ENCODE results near the gene IL2.

GRCh38 chr4:122476745-122477144 is 20.2 kb upstream of the IL2 start:
- TF ChIP-seq CTCF (IDR thresholded peaks at IDR 0.05; ENCODE audit: low read depth, low read length, poor library complexity, severe bottlenecking) (no peak), EZH2phosphoT487 (IDR thresholded peaks at IDR 0.05; ENCODE audit: borderline replicate concordance, low read length) (no peak)

All from DOHH2 (cell line).